NAMALWA (cell line): ENCODE measurements around the gene SERP2.
"Not testable (repeated sequence)": the region's sequence is repeated elsewhere in the genome, so short reads cannot be mapped to it uniquely, and the experiment has no call there.

ENCODE experiments used
- DNase-seq: peaks from one replicate; pipeline ENCODE4 v3.0.0-alpha.2; 2015; ENCODE audit warnings: low spot score

The SERP2 gene

GRCh38 chr13:44373601-44374347, at the start of gene SERP2:
TSS of gene SERP2 (plus strand) at chr13:44373824. CDS start at chr13:44374026, 202 bp downstream.
- no peak for DNase-seq

GRCh38 chr13:44326961-44327360, 46.7 kb upstream of the SERP2 start:
- DNase-seq: no peak

- DNase-seq: not testable (repeated sequence)
Measured at GRCh38 chr13:44329041-44329440, 44.6 kb upstream of the SERP2 start.

GRCh38 chr13:44329909-44330545, 43.6 kb upstream of the SERP2 start:
- no peak for DNase-seq

- no peak for DNase-seq
Measured at GRCh38 chr13:44331446-44331845, 42.2 kb upstream of the SERP2 start.

- no peak for DNase-seq
Measured at GRCh38 chr13:44331912-44332851, 41.4 kb upstream of the SERP2 start.

- no peak for DNase-seq
Measured at GRCh38 chr13:44333950-44334655, 39.5 kb upstream of the SERP2 start.

- no peak for DNase-seq
Measured at GRCh38 chr13:44334751-44335150, 38.9 kb upstream of the SERP2 start.

- DNase-seq: no peak
Measured at GRCh38 chr13:44336934-44337333, 36.7 kb upstream of the SERP2 start.

- DNase-seq: no peak
Measured at GRCh38 chr13:44337581-44337980, 36.0 kb upstream of the SERP2 start.

GRCh38 chr13:44340508-44340907, 33.1 kb upstream of the SERP2 start:
- DNase-seq: no peak

- no peak for DNase-seq
Measured at GRCh38 chr13:44342741-44343140, 30.9 kb upstream of the SERP2 start.

GRCh38 chr13:44346534-44346933, 27.1 kb upstream of the SERP2 start:
- no peak for DNase-seq

- DNase-seq: no peak
Measured at GRCh38 chr13:44347301-44347700, 26.3 kb upstream of the SERP2 start.

GRCh38 chr13:44347949-44348348, 25.7 kb upstream of the SERP2 start:
- no peak for DNase-seq

- no peak for DNase-seq
Measured at GRCh38 chr13:44350775-44351504, 22.7 kb upstream of the SERP2 start.

- DNase-seq: no peak
Measured at GRCh38 chr13:44351505-44351854, 22.1 kb upstream of the SERP2 start.

GRCh38 chr13:44352202-44352601, 21.4 kb upstream of the SERP2 start:
- no peak for DNase-seq

- DNase-seq: no peak
Measured at GRCh38 chr13:44352671-44353070, 21.0 kb upstream of the SERP2 start.

- DNase-seq: no peak
Measured at GRCh38 chr13:44354331-44354730, 19.3 kb upstream of the SERP2 start.

GRCh38 chr13:44354884-44355283, 18.7 kb upstream of the SERP2 start:
- no peak for DNase-seq
